Esophagus squamous epithelium (tissue), 5 donors: Measurements from ENCODE around the gene CHST11. TPM values are rescaled to one million over a fixed set of nuclear protein-coding genes. Genes with fewer than 3 reads are reported as not detected.

Source experiments
- DNase-seq: peaks from one replicate; lab custom pipeline; 2025; lab: John Stamatoyannopoulos, UW
- H3K27ac ChIP-seq, 4 donors: fragments of 200-600 bp; sonication (generic); one replicate each; pipeline ENCODE4 v1.5.1; 2016 to 2019; ENCODE audit warnings: mild to moderate bottlenecking in 1 of 4
- H3K27me3 ChIP-seq, 4 donors: fragments of 200-600 bp; sonication (generic); 1 replicate in 3 of 4; 2 replicates in 1 of 4; pipeline versions ENCODE4 v1.5.1 to v1.6.0; 2017 to 2021; ENCODE audit warnings: antibody characterized with exemption in 1 of 4
- H3K36me3 ChIP-seq, 3 donors: fragments of 200-600 bp; sonication (generic); one replicate each; pipeline ENCODE4 v1.5.1; 2016 to 2019
- H3K4me1 ChIP-seq, 3 donors: fragments of 200-600 bp; sonication (generic); one replicate each; pipeline ENCODE4 v1.5.1; 2017 to 2019
- H3K4me3 ChIP-seq, 4 donors: fragments of 200-600 bp; sonication (generic); 1 replicate in 3 of 4; 2 replicates in 1 of 4; pipeline ENCODE4 v1.5.1; 2016 to 2019; ENCODE audit warnings: mild to moderate bottlenecking in 2 of 4, moderate library complexity in 1 of 4
- H3K9me3 ChIP-seq, 3 donors: fragments of 200-600 bp; sonication (generic); one replicate each; pipeline ENCODE4 v1.5.1; 2016 to 2019
- CTCF ChIP-seq, 6 experiments: fragments of 450-650 bp in 4 of 6; fragments of 200-600 bp in 2 of 6; sonication (generic) in 2 of 6; IDR thresholded peaks; one replicate each; pipeline ENCODE4 v1.5.1; 2016 to 2019; ENCODE audit warnings: antibody characterized with exemption in 6 of 6, mild to moderate bottlenecking in 4 of 6, moderate library complexity in 4 of 6
- POLR2A ChIP-seq, 4 donors: fragments of 450-650 bp; IDR thresholded peaks; one replicate each; pipeline ENCODE4 v1.6.1; 2017; ENCODE audit warnings: antibody characterized with exemption in 4 of 4, mild to moderate bottlenecking in 4 of 4, moderate library complexity in 3 of 4
- WGBS, 2 donors: methylation state at CpG; one replicate each; pipeline ENCODE4 v1.1.5; 2018; 5-methylcytosine and 5-hydroxymethylcytosine counted together
- intact Hi-C: fragments of 100-400 bp; cut with DNase I; formaldehyde crosslinking; loops from one replicate; pipeline ENCODE4 v1.15.0; 2022
- total RNA-seq, 4 donors: library from RNA; depleted of rRNA; stranded (reverse); fragments of >200 nt; gene quantifications; one replicate each; pipeline ENCODE4 v1.1.0, GENCODE V29; 2016
- donor health status: DM: yes; HTN: yes; CAD: no.

The CHST11 gene
- total RNA-seq, 4 donors from 2014 or later = 6.3 to 12.6 (median 10.3) TPM

- no peak overlapping the region for H3K4me3 ChIP-seq
- intact Hi-C loops = no loop called here
- H3K27ac ChIP-seq = no peak overlapping the region
- H3K36me3 ChIP-seq = no peaks in the 10 kb centered on the region
- 66 to 71% methylated on average over 7 of the region's 7 CpGs for WGBS, 2 donors
- no peak for TF ChIP-seq CTCF (IDR thresholded peaks at IDR 0.05)
- no peak for TF ChIP-seq POLR2A (IDR thresholded peaks at IDR 0.05)
- no peaks in the 10 kb centered on the region for H3K9me3 ChIP-seq
- no peak for DNase-seq
- no peaks in the 10 kb centered on the region for H3K27me3 ChIP-seq
- H3K4me1 ChIP-seq = peaks cover 0 to 20% (median 9%) of the 10 kb centered on the region in 3 donors
Measured at GRCh38 chr12:104697186-104697585, 240.4 kb downstream of the CHST11 start.

GRCh38 chr12:104698871-104699270, 242.1 kb downstream of the CHST11 start:
- H3K27me3 ChIP-seq = no peaks in the 10 kb centered on the region
- intact Hi-C loops = no loop called here
- peaks cover 0 to 20% (median 9%) of the 10 kb centered on the region in 3 donors for H3K4me1 ChIP-seq
- H3K9me3 ChIP-seq = no peaks in the 10 kb centered on the region
- no peaks in the 10 kb centered on the region for H3K36me3 ChIP-seq
- no peak for DNase-seq
- TF ChIP-seq CTCF (IDR thresholded peaks at IDR 0.05) (no peak), POLR2A (IDR thresholded peaks at IDR 0.05) (no peak)
- H3K27ac ChIP-seq = no peak overlapping the region
- no peak overlapping the region for H3K4me3 ChIP-seq
- 73 to 78% methylated on average over 3 of the region's 3 CpGs for WGBS, 2 donors

- H3K4me3 ChIP-seq = no peak overlapping the region
- H3K27ac ChIP-seq = no peak overlapping the region
- no peaks in the 10 kb centered on the region for H3K27me3 ChIP-seq
- TF ChIP-seq CTCF (IDR thresholded peaks at IDR 0.05) (no peak), POLR2A (IDR thresholded peaks at IDR 0.05) (no peak)
- no peak for DNase-seq
- peaks cover 0 to 14% (median 9%) of the 10 kb centered on the region in 3 donors for H3K4me1 ChIP-seq
- intact Hi-C loops = no loop called here
- H3K9me3 ChIP-seq = no peaks in the 10 kb centered on the region
- 82 to 86% methylated on average over 5 of the region's 5 CpGs for WGBS, 2 donors
- no peaks in the 10 kb centered on the region for H3K36me3 ChIP-seq
Measured at GRCh38 chr12:104699489-104700190, 242.9 kb downstream of the CHST11 start.

GRCh38 chr12:104700324-104700723, 243.6 kb downstream of the CHST11 start:
- H3K4me3 ChIP-seq = no peak overlapping the region
- intact Hi-C loops = no loop called here
- H3K4me1 ChIP-seq = peaks cover 0 to 9% (median 7%) of the 10 kb centered on the region in 3 donors
- DNase-seq = no peak
- H3K9me3 ChIP-seq = no peaks in the 10 kb centered on the region
- no peak overlapping the region for H3K27ac ChIP-seq
- TF ChIP-seq POLR2A (IDR thresholded peaks at IDR 0.05) = no peak
- TF ChIP-seq CTCF (IDR thresholded peaks at IDR 0.05) = no peak
- WGBS, 2 donors = 70 to 82% methylated on average over 1 of the region's 1 CpG
- H3K27me3 ChIP-seq = no peaks in the 10 kb centered on the region
- H3K36me3 ChIP-seq = no peaks in the 10 kb centered on the region

- intact Hi-C loops = no loop called here
- Histone ChIP-seq H3K27ac (no peak overlapping the region), H3K4me1 (no peaks in the 10 kb centered on the region), H3K36me3 (no peaks in the 10 kb centered on the region), H3K9me3 (no peaks in the 10 kb centered on the region), H3K27me3 (no peaks in the 10 kb centered on the region), H3K4me3 (no peak overlapping the region)
- 80 to 93% methylated on average over 3 to 6 of the region's 7 CpGs for WGBS, 2 donors
- no peak for DNase-seq
- TF ChIP-seq CTCF (IDR thresholded peaks at IDR 0.05) (no peak), POLR2A (IDR thresholded peaks at IDR 0.05) (no peak)
Measured at GRCh38 chr12:104701301-104701700, 244.6 kb downstream of the CHST11 start.
